Fibroblast of lung (primary cell): ENCODE results near the gene PGF.
A peak's percentile ranks its signal among the peaks of the same experiment; 100 is the strongest.

Source experiments
- EZH2 ChIP-seq: IDR thresholded peaks from 2 replicates; pipeline ENCODE4 v1.5.1; 2012; ENCODE audit warnings: low read length, control low read depth, mild to moderate bottlenecking; ENCODE audit errors: missing control alignments
- TF ChIP-seq, protein P1 (sequence below), 2 donors: IDR thresholded peaks in 1 of 2; conservative IDR thresholded peaks in 1 of 2; 1 replicate in 1 of 2; 2 replicates in 1 of 2; pipeline ENCODE4 v1.5.1; 2011 to 2012; ENCODE audit warnings: low read length in 2 of 2, control low read depth in 1 of 2, inconsistent platforms in 1 of 2, low read depth in 1 of 2, mild to moderate bottlenecking in 1 of 2

DNA sequence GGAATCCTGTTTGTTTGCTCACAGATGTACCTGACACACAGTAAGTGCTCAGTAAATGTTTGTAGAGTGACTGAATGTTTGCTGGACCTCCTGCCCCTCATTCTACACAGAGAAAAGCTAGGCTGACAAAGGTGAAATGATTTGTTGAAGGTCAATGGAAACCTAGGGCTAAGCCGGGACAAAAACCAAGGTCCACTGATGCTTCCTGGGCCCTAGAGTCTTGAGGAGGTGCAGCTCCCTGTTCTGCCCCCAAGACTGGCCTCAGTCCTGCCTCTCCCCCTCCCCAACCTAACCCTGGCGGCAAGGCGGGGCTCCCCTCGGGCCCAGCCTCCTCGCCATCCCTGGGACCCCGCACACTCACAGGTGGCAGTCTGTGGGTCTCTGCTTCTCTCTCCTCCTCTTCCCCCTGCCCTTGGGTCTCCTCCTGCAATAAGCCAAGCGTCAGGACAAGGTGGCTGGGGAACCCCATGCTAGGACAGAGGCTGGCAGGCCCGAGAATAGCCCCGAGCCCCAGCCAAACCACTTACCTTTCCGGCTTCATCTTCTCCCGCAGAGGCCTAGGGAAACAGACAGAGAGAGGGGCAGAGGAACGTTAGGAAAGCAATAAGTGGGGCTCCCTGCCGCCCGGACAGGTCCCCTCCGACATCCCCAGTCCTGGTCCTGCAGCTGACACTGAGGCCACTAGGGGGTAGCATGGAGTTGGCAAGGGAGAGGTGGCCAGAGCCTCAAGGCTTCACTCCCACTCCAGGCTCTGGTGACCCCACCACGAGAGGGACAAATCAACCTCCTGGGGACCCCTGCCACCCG, 9.3 kb downstream of the PGF start:
- TF ChIP-seq, protein P1, sequence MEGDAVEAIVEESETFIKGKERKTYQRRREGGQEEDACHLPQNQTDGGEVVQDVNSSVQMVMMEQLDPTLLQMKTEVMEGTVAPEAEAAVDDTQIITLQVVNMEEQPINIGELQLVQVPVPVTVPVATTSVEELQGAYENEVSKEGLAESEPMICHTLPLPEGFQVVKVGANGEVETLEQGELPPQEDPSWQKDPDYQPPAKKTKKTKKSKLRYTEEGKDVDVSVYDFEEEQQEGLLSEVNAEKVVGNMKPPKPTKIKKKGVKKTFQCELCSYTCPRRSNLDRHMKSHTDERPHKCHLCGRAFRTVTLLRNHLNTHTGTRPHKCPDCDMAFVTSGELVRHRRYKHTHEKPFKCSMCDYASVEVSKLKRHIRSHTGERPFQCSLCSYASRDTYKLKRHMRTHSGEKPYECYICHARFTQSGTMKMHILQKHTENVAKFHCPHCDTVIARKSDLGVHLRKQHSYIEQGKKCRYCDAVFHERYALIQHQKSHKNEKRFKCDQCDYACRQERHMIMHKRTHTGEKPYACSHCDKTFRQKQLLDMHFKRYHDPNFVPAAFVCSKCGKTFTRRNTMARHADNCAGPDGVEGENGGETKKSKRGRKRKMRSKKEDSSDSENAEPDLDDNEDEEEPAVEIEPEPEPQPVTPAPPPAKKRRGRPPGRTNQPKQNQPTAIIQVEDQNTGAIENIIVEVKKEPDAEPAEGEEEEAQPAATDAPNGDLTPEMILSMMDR (conservative IDR thresholded peaks at IDR 0.05 in 1 of 2, IDR thresholded peaks at IDR 0.05 in 1 of 2; ENCODE audit: low read depth in 1 of 2, low read length in 2 of 2): peak; percentile 93 to 99
- TF ChIP-seq EZH2: no peak
